Endothelial cell (in vitro differentiated cells): ENCODE data around the gene LILRA1. TPM values are rescaled to one million over a fixed set of nuclear protein-coding genes. Genes with fewer than 3 reads are reported as not detected.

Source experiments
- DNase-seq: peaks from one replicate; pipeline ENCODE4 v3.0.0; 2021; ENCODE audit warnings: low spot score
- H3K27ac Mint-ChIP-seq: one replicate; pipeline ENCODE4 v1.8.0; 2021; ENCODE audit warnings: mixed read lengths, inconsistent platforms; ENCODE audit not compliant: unreplicated experiment
- H3K27me3 Mint-ChIP-seq: one replicate; pipeline ENCODE4 v1.8.0; 2021; ENCODE audit warnings: mild to moderate bottlenecking, moderate library complexity, mixed read lengths, inconsistent platforms; ENCODE audit not compliant: unreplicated experiment
- H3K36me3 Mint-ChIP-seq: one replicate; pipeline ENCODE4 v1.8.0; 2021; ENCODE audit warnings: mild to moderate bottlenecking, low read depth, mixed read lengths, inconsistent platforms; ENCODE audit not compliant: unreplicated experiment
- H3K4me1 Mint-ChIP-seq: one replicate; pipeline ENCODE4 v1.8.0; 2021; ENCODE audit warnings: mild to moderate bottlenecking, mixed read lengths, inconsistent platforms; ENCODE audit not compliant: unreplicated experiment
- H3K4me3 Mint-ChIP-seq: one replicate; pipeline ENCODE4 v1.8.0; 2021; ENCODE audit warnings: mild to moderate bottlenecking, mixed read lengths, inconsistent platforms; ENCODE audit not compliant: unreplicated experiment
- H3K9me3 Mint-ChIP-seq: one replicate; pipeline ENCODE4 v1.8.0; 2021; ENCODE audit warnings: mixed read lengths, inconsistent platforms; ENCODE audit not compliant: unreplicated experiment
- CTCF ChIP-seq: fragments of 200-600 bp; sonication (generic); IDR thresholded peaks from one replicate; pipeline ENCODE4 v1.5.0; 2021; ENCODE audit warnings: antibody characterized with exemption; ENCODE audit not compliant: unreplicated experiment
- total RNA-seq: library from RNA; stranded (reverse); fragmentation: NEBNext Ultra II Directional; extraction: Animal tissue kit (Norgen Biotek cat#: 25700); gene quantifications from one replicate; pipeline ENCODE4 v1.2.1, GENCODE V29; 2021; ENCODE audit not compliant: unreplicated experiment

The LILRA1 gene
- total RNA-seq, 1 donor from 2014 or later = not detected

GRCh38 chr19:54608205-54608604 lies 14.8 kb downstream of the LILRA1 start:
- H3K27me3 Mint-ChIP-seq = peaks cover 11% of the 10 kb centered on the region
- no peaks in the 10 kb centered on the region for H3K4me1 Mint-ChIP-seq
- peaks cover 7% of the 10 kb centered on the region for H3K36me3 Mint-ChIP-seq
- TF ChIP-seq CTCF = no peak
- DNase-seq = no peak
- no peak overlapping the region for H3K4me3 Mint-ChIP-seq
- H3K9me3 Mint-ChIP-seq = peaks cover 32% of the 10 kb centered on the region
- no peak overlapping the region for H3K27ac Mint-ChIP-seq

GRCh38 chr19:54608792-54609191 lies 15.4 kb downstream of the LILRA1 start:
- no peak for DNase-seq
- Mint-ChIP-seq H3K4me3 (no peak overlapping the region), H3K27ac (no peak overlapping the region), H3K4me1 (no peaks in the 10 kb centered on the region), H3K36me3 (peaks cover 7% of the 10 kb centered on the region), H3K9me3 (peaks cover 32% of the 10 kb centered on the region), H3K27me3 (peaks cover 11% of the 10 kb centered on the region)
- no peak for TF ChIP-seq CTCF

GRCh38 chr19:54609356-54609791 lies 15.9 kb downstream of the LILRA1 start:
- H3K4me1 Mint-ChIP-seq = no peaks in the 10 kb centered on the region
- H3K9me3 Mint-ChIP-seq = peaks cover 30% of the 10 kb centered on the region
- peaks cover 7% of the 10 kb centered on the region for H3K36me3 Mint-ChIP-seq

GRCh38 chr19:54612428-54612827 lies 19.0 kb downstream of the LILRA1 start:
- H3K9me3 Mint-ChIP-seq = peaks cover 35% of the 10 kb centered on the region
- no peak for DNase-seq
- H3K36me3 Mint-ChIP-seq = no peaks in the 10 kb centered on the region
- TF ChIP-seq CTCF = no peak
- H3K4me1 Mint-ChIP-seq = no peaks in the 10 kb centered on the region
- no peak overlapping the region for H3K4me3 Mint-ChIP-seq
- H3K27ac Mint-ChIP-seq = no peak overlapping the region
- H3K27me3 Mint-ChIP-seq = peaks cover 6% of the 10 kb centered on the region

More at GRCh38 chr19:54609356-54609791, 15.9 kb downstream of the LILRA1 start:
- peaks cover 11% of the 10 kb centered on the region for H3K27me3 Mint-ChIP-seq
- no peak for TF ChIP-seq CTCF
- H3K27ac Mint-ChIP-seq = no peak overlapping the region
- H3K4me3 Mint-ChIP-seq = no peak overlapping the region
- DNase-seq = no peak

- H3K36me3 Mint-ChIP-seq = no peaks in the 10 kb centered on the region
- no peak for TF ChIP-seq CTCF
- no peaks in the 10 kb centered on the region for H3K4me1 Mint-ChIP-seq
- no peak overlapping the region for H3K27ac Mint-ChIP-seq
- DNase-seq = no peak
- H3K9me3 Mint-ChIP-seq = peaks cover 34% of the 10 kb centered on the region
- no peaks in the 10 kb centered on the region for H3K27me3 Mint-ChIP-seq
- H3K4me3 Mint-ChIP-seq = no peak overlapping the region
These were observed 21.3 kb downstream of the LILRA1 start for GRCh38 chr19:54614726-54615125.
